Activated B cell treated with CpG ODN at 0.5 μM for 24 hours (primary cell): ENCODE data around the gene PHACTR3. TPM values are rescaled to one million over a fixed set of nuclear protein-coding genes. Genes with fewer than 3 reads are reported as not detected.
"Not testable (repeated sequence)": the region's sequence is repeated elsewhere in the genome, so short reads cannot be mapped to it uniquely, and the experiment has no call there.

Experiments
- ATAC-seq: fragments of 200-7000 bp; cut with Tn5 transposase; one replicate; pipeline ENCODE4 v1.10.0; 2021; ENCODE audit warnings: low read depth, mild to moderate bottlenecking, moderate library complexity
- CTCF ChIA-PET: fragments of 350-600 bp; sonication (Branson Sonifier 250); formaldehyde crosslinking; loops from one replicate; lab custom pipeline; 2021; ENCODE audit warnings: antibody characterized with exemption; lab: Charles Lee
- POLR2A ChIA-PET: fragments of 350-600 bp; sonication (Branson Sonifier 250); formaldehyde crosslinking; loops from one replicate; lab custom pipeline; 2021; ENCODE audit warnings: antibody characterized with exemption; lab: Charles Lee
- DNase-seq: peaks from one replicate; pipeline ENCODE4 v3.0.0; 2022
- H3K27ac Mint-ChIP-seq: one replicate; pipeline ENCODE4 v1.8.0; 2020; ENCODE audit warnings: mixed read lengths
- H3K27me3 Mint-ChIP-seq: one replicate; pipeline ENCODE4 v1.8.0; 2021; ENCODE audit warnings: mixed read lengths
- H3K36me3 Mint-ChIP-seq: one replicate; pipeline ENCODE4 v1.8.0; 2021; ENCODE audit warnings: low read depth, mixed read lengths
- H3K4me1 Mint-ChIP-seq: one replicate; pipeline ENCODE4 v1.8.0; 2021; ENCODE audit warnings: mixed read lengths
- H3K4me3 Mint-ChIP-seq: one replicate; pipeline ENCODE4 v1.8.0; 2020; ENCODE audit warnings: mild to moderate bottlenecking, mixed read lengths
- H3K9me3 Mint-ChIP-seq: one replicate; pipeline ENCODE4 v1.8.0; 2020; ENCODE audit warnings: mixed read lengths
- intact Hi-C: fragments of 100-400 bp; cut with micrococcal nuclease; formaldehyde crosslinking; loops from one replicate; pipeline ENCODE4 v1.15.1; 2024
- total RNA-seq: library from RNA; stranded (reverse); gene quantifications from 2 replicates; pipeline ENCODE4 v1.2.3, GENCODE V29; 2022
- TF ChIP-seq, protein P1 (sequence below): fragments of 200-600 bp; IDR thresholded peaks from one replicate; pipeline ENCODE4 v1.8.0; 2022; ENCODE audit warnings: antibody characterized with exemption, mild to moderate bottlenecking

PHACTR3 gene
- not detected in 2 replicates for total RNA-seq

DNA sequence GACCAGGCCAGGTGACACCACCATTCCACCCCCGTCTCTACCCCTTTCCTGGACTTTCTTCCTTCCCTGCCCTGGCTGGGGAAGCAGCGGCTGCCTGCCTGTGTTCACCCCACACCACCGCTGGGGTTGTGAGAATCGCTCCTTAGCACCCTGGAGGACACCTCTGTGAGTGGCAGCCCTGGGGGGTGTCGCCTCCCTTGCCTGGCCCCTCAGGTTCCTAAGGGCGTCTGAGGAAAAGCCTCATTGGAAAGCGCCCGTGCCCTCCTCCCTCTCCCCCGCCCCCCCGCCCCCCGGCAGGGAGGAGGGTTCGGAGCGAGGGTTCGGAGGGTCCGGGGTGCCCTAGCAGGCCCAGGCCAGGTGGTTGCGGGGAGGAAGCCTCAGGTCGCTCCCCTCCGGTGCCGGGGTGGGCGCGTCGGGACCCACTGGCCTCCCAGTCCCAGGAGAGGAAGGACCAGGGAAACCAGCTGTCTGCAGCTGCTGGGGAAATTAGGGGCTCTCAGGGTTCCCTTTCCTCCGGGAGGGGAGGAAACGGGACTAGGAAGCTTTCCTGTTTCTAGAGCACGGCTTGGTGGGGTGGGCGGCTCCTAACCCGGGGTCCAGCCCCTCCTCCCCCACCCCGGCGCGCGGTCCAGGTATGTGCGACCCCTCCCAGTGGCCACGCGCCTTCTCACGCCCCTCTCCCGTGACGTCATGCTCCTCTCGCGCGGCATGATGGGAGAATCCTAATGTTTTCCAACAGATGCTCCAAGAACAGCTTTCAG, at the start of gene PHACTR3:
Gene PHACTR3 (plus strand): TSS at position 760 of the 761 bp plus-strand sequence. CDS start 475 bp downstream, outside the sequence.
- intact Hi-C loops, result no loop called here
- DNase-seq (no peak), ATAC-seq (no peak)
- Mint-ChIP-seq H3K4me1 (no peaks in the 10 kb centered on the region), H3K9me3 (no peaks in the 10 kb centered on the region), H3K36me3 (no peaks in the 10 kb centered on the region), H3K27me3 (peaks cover 42% of the 10 kb centered on the region), H3K27ac (no peak within 1 kb of the TSS), H3K4me3 (no peak within 1 kb of the TSS)
- ChIA-PET CTCF (no interaction called here), POLR2A (interaction anchor here (0.5 kb wide), 1 partner anchor 18 kb away, joined by 3 read pairs; no protein-coding TSS in a partner anchor)
- TF ChIP-seq, protein P1, sequence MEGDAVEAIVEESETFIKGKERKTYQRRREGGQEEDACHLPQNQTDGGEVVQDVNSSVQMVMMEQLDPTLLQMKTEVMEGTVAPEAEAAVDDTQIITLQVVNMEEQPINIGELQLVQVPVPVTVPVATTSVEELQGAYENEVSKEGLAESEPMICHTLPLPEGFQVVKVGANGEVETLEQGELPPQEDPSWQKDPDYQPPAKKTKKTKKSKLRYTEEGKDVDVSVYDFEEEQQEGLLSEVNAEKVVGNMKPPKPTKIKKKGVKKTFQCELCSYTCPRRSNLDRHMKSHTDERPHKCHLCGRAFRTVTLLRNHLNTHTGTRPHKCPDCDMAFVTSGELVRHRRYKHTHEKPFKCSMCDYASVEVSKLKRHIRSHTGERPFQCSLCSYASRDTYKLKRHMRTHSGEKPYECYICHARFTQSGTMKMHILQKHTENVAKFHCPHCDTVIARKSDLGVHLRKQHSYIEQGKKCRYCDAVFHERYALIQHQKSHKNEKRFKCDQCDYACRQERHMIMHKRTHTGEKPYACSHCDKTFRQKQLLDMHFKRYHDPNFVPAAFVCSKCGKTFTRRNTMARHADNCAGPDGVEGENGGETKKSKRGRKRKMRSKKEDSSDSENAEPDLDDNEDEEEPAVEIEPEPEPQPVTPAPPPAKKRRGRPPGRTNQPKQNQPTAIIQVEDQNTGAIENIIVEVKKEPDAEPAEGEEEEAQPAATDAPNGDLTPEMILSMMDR, result no peak

DNA sequence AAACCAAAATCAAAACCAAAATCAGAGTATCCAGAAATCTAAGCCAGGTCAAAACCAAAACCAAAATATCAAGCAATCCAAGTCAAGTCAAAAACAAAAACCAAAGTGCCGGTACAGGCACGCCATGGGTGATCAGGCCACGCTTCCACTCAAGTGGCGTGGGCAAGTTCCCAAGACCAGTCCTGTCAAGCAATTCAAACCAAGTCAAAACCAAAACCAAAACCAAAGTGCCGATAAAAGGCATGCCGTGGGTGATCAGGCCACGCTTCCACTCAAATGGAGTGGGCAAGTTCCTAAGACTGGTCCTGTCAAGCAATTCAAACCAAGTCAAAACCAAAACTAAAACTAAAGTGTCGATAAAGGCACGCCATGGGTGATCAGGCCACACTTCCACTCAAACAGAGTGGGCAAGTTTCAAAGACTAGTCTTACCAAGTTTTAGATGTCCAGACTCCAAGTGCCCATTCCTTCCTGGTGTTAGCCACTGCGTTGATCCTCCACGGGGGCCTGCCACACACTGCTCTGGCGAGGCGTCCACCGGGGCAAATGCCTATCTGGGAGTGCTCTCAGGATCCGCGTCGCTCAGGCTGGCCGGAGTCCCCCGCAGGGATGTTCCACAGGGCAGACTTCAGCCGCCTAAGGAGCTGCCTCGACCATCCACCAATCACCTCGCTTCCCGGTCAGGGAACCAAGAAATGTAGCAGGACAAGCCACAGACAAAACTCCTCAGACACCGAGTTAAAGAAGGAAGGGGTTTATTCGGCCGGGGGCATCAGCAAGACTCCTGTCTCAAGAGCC, 46.4 kb upstream of the PHACTR3 start:
- H3K27ac Mint-ChIP-seq, H3K9me3 Mint-ChIP-seq, intact Hi-C loops, CTCF ChIA-PET, H3K4me3 Mint-ChIP-seq, H3K4me1 Mint-ChIP-seq, ATAC-seq, H3K36me3 Mint-ChIP-seq, POLR2A ChIA-PET, DNase-seq, H3K27me3 Mint-ChIP-seq: not testable (repeated sequence)

DNA sequence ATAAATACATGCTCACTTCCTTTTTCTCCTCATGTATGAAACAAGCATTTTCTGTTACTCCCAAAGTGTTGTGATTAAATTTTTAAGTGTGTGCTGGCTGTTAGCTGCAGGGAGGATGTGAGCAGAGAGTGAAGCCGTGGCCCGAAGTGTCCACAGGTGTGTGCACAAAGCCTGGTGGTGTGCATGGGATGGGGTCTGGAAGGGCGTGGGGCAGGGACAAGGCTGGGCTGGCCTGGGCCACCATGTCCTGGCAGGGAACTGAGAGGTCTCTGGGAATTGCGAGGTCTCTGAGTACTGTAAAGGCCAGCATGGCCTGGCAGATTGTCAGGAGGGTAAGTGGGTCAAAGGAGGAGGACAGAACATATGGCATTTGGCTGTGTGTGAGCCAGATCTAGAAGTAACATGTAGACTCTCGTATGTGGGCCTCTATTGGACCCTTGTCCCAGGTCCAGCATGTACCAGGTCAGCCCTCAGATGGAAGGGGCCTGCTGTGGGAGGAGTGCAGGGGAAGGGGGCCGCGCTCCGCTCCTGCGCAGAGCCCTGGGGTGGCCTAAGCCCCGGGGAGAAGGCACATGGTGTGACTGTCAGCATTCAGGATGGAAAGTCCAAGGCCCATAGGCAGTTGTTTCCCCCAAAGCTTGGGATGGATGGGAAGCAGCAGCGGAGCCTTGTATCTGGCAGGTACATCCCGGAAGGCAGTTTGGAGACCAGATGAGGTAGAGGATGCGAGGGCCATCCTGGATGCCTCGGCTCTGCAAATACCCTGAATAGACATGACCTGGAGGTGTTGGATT, 45.1 kb upstream of the PHACTR3 start:
- intact Hi-C loops, result no loop called here
- TF ChIP-seq, protein P1, result no peak
- no peak overlapping the region for H3K27ac Mint-ChIP-seq
- CTCF ChIA-PET, result no interaction called here
- no peak overlapping the region for H3K4me3 Mint-ChIP-seq
- DNase-seq, result no peak
- POLR2A ChIA-PET, result no interaction called here
- no peaks in the 10 kb centered on the region for H3K4me1 Mint-ChIP-seq
- no peaks in the 10 kb centered on the region for H3K9me3 Mint-ChIP-seq
- H3K27me3 Mint-ChIP-seq, result peaks cover 6% of the 10 kb centered on the region
- no peaks in the 10 kb centered on the region for H3K36me3 Mint-ChIP-seq
- no peak for ATAC-seq

DNA sequence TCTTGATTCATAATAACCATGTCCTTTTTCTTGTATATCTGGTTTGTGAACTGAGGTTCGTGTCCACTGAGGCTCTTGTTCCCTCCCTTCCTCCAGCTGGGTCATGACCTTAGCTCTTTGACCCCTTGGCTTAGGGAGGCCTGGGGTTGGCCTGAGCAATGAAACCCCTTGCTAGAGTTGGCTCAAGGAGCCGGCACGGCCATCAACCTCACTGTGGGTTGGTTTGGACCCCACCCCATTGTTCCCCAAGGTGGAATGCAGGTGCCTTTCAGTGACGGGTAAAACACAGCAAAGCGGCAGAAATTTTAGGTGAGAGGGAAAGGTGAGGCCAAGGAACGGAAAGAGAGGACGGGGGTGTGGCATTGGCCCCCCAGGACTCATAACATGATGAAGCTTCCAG, 44.5 kb upstream of the PHACTR3 start:
- Mint-ChIP-seq H3K27me3 (peaks cover 6% of the 10 kb centered on the region), H3K4me3 (no peak overlapping the region), H3K27ac (no peak overlapping the region), H3K36me3 (no peaks in the 10 kb centered on the region), H3K4me1 (no peaks in the 10 kb centered on the region), H3K9me3 (no peaks in the 10 kb centered on the region)
- DNase-seq (no peak), ATAC-seq (no peak)
- CTCF ChIA-PET, result no interaction called here
- TF ChIP-seq, protein P1, result no peak
- intact Hi-C loops, result no loop called here
- POLR2A ChIA-PET, result no interaction called here

DNA sequence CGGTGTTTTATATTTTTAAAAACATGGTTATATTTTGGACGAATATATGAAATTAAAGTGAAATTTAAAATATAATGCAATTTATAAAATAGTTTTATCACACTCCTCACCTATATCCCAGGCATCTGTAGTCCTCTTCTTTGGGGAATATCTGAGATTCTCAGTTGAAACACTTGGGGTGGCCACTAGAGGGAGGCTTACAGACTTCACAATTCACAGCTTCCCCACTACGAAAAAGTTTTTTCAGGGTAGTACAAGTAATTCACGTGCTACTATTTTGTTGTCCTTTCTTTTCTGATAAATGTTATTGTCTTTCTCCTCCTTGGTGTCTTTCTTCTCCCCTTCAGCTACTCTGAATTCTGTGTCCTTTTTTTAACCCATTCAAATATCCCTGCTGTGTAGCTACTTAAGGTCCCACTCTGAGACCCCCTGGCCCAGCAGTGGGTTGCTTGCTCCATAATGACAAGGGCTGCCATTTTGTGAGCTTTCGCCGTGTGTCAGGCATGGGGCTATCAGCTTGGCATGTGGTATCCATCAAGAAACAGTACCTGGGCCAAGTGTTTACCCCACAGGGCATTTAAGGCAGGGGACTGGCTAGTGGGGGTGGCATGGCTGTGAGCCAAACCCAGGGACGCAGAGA, 43.6 kb upstream of the PHACTR3 start:
- Mint-ChIP-seq H3K27me3 (peaks cover 6% of the 10 kb centered on the region), H3K4me1 (no peaks in the 10 kb centered on the region), H3K27ac (no peak overlapping the region), H3K4me3 (no peak overlapping the region), H3K36me3 (no peaks in the 10 kb centered on the region), H3K9me3 (no peaks in the 10 kb centered on the region)
- ATAC-seq (no peak), DNase-seq (no peak)
- TF ChIP-seq, protein P1, result no peak
- ChIA-PET POLR2A (no interaction called here), CTCF (interaction anchor here (0.8 to 2.3 kb wide), 2 partner anchors 11 to 17 kb away, joined by 3 to 11 read pairs; no protein-coding TSS in a partner anchor)
- intact Hi-C loops, result no loop called here
